ENCODE data around the gene ZDHHC11.
"Not testable (repeated sequence)": the region's sequence is repeated elsewhere in the genome, so short reads cannot be mapped to it uniquely, and the experiment has no call there.

Gene ZDHHC11

DNA sequence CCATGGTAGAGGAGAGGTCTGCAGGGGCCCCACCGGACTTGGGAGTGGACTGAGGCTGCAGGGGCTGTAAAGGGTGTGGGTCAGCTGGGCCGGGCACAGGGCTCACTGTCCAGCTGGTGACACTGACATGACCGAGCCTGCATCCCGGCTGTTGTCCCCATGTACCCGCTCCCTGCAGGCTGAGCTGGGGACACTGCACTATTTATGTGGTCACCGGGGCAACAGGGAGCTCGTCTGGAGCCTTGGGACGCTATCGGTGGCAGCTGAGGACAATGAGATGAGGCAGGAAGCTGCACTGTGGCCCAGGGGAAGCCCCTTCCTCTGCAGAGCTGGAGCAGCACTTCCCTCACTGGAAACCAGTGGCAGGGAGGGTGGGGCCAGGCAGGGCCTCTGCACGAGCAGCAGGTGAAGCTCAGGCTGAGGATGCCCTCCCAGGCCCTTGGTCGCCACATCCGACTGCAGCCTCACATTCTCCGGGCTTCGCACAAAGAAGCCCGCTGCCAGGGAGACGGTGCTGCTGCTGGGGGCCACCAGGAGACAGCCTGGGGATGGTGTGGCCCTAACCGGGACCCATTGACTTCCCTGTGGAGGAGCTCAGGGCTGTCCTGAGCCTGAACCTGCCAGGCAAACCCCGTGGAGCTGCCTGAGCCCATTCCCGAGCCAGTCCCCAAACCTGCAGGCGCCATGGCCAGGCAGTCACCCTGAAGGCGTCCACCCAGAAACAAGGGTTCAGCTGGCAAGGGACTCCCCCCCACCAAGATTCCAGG is 92.7 kb downstream of the ZDHHC11 start:
- H3K36me3 ChIP-seq (ENCODE audit: control insufficient read depth, insufficient read depth, low read length): no peaks in the 10 kb centered on the region
- H3K27ac ChIP-seq (ENCODE audit: insufficient read depth, low read length, poor library complexity, severe bottlenecking): peak overlapping the region; percentile 73
- peak in 2 of 3 donors; percentile 23 to 31 for DNase-seq
- H3K4me3 ChIP-seq (ENCODE audit: insufficient read depth, low read depth, low read length, poor library complexity, severe bottlenecking): peak overlapping the region; percentile 7
- H3K9me3 ChIP-seq (ENCODE audit: control insufficient read depth, low read length): no peaks in the 10 kb centered on the region
- H3K4me1 ChIP-seq (ENCODE audit: control insufficient read depth, insufficient read depth, low read length, poor library complexity, severe bottlenecking): peaks cover 28% of the 10 kb centered on the region
- no peaks in the 10 kb centered on the region for H3K27me3 ChIP-seq (replicated peaks; ENCODE audit: control insufficient read depth, insufficient read depth, low read length, poor library complexity, severe bottlenecking)

DNA sequence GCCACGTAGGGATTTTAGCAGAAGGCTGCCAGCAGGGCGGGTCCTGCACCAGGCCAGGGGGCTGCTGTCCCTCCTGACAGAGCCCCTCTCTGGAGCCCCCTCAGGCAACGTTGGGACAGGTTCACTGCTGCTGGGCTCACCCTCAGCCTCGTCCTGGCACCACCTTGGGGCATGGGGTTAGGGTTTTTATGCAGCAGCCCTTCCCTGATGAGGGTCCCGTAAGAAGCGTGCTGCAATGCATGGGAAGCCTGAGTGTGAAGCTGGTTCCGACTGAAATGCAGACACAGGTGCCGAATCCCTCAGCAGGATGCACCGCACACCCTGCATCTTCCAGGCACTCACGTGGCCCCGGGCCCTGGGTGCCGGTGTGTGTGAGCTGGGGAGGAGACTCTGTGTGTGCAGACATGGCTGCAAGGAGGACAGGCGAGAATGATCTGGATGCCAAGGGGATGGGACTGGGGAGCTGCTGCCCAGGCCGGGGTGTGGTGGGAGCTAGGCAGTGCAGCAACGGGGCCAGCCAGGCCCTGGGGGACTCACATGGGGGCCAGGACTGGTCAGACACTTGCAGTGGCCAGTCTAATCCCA is 93.3 kb downstream of the ZDHHC11 start:
- no peak for DNase-seq

DNA sequence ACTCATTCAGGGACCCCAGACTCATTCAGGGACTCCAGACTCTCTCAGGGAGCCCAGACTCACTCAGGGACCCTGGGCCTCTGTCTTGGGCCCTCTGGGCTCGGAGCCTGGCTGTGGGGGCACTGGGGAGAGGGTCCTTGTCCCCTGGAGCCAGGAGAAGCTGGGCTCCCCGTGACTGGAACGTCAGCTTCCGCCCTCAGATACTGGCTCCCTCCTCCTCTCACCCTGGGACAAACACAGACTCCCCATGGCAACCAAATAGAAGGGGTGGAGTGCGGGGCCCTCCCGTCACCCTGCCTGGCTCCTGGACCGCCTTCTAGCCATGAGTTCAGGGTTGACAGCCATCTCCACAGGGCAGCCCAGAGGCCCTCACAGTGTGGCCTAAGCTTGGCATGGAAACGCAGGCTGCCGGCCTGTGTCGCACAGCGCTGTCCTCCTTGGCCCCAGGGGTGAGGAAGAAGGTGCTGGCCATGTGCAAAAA is 93.9 kb downstream of the ZDHHC11 start:
- peak; percentile 16 to 37 (median 17) for DNase-seq
- Histone ChIP-seq H3K9me3 (ENCODE audit: control insufficient read depth, low read length) (no peaks in the 10 kb centered on the region), H3K27me3 (replicated peaks; ENCODE audit: control insufficient read depth, insufficient read depth, low read length, poor library complexity, severe bottlenecking) (no peaks in the 10 kb centered on the region), H3K4me1 (ENCODE audit: control insufficient read depth, insufficient read depth, low read length, poor library complexity, severe bottlenecking) (peaks cover 28% of the 10 kb centered on the region), H3K27ac (ENCODE audit: insufficient read depth, low read length, poor library complexity, severe bottlenecking) (peak overlapping the region; percentile 73), H3K36me3 (ENCODE audit: control insufficient read depth, insufficient read depth, low read length) (no peaks in the 10 kb centered on the region), H3K4me3 (ENCODE audit: insufficient read depth, low read depth, low read length, poor library complexity, severe bottlenecking) (no peak overlapping the region)

More for the DNA sequence above, 93.3 kb downstream of the ZDHHC11 start:
- no peaks in the 10 kb centered on the region for H3K36me3 ChIP-seq (ENCODE audit: control insufficient read depth, insufficient read depth, low read length)
- no peaks in the 10 kb centered on the region for H3K27me3 ChIP-seq (replicated peaks; ENCODE audit: control insufficient read depth, insufficient read depth, low read length, poor library complexity, severe bottlenecking)
- peak overlapping the region; percentile 73 for H3K27ac ChIP-seq (ENCODE audit: insufficient read depth, low read length, poor library complexity, severe bottlenecking)
- no peak overlapping the region for H3K4me3 ChIP-seq (ENCODE audit: insufficient read depth, low read depth, low read length, poor library complexity, severe bottlenecking)
- H3K4me1 ChIP-seq (ENCODE audit: control insufficient read depth, insufficient read depth, low read length, poor library complexity, severe bottlenecking): peaks cover 28% of the 10 kb centered on the region
- H3K9me3 ChIP-seq (ENCODE audit: control insufficient read depth, low read length): no peaks in the 10 kb centered on the region

DNA sequence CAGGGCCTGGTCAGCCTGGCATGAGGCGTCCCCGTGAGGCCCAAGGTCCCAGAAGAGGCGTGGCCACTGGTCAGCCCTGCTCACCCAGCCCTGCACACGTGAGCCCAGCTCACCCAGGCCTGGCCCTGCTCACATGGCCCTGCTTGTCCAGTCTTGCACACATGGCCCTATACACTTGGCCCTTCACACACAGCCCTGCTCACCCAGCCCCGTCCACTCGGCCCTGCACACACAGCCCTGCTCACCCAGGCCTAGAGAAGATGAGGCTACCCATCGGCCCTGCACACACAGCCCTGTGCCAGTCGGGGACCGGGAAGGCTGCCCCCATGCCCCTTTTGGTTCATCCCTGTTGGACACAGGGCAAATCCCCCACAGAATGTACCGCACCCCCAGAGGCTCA is 94.6 kb downstream of the ZDHHC11 start:
- Histone ChIP-seq H3K27me3 (replicated peaks; ENCODE audit: control insufficient read depth, insufficient read depth, low read length, poor library complexity, severe bottlenecking) (no peaks in the 10 kb centered on the region), H3K36me3 (ENCODE audit: control insufficient read depth, insufficient read depth, low read length) (no peaks in the 10 kb centered on the region), H3K4me3 (ENCODE audit: insufficient read depth, low read depth, low read length, poor library complexity, severe bottlenecking) (no peak overlapping the region), H3K9me3 (ENCODE audit: control insufficient read depth, low read length) (no peaks in the 10 kb centered on the region), H3K4me1 (ENCODE audit: control insufficient read depth, insufficient read depth, low read length, poor library complexity, severe bottlenecking) (peaks cover 28% of the 10 kb centered on the region), H3K27ac (ENCODE audit: insufficient read depth, low read length, poor library complexity, severe bottlenecking) (no peak overlapping the region)
- DNase-seq: no peak

DNA sequence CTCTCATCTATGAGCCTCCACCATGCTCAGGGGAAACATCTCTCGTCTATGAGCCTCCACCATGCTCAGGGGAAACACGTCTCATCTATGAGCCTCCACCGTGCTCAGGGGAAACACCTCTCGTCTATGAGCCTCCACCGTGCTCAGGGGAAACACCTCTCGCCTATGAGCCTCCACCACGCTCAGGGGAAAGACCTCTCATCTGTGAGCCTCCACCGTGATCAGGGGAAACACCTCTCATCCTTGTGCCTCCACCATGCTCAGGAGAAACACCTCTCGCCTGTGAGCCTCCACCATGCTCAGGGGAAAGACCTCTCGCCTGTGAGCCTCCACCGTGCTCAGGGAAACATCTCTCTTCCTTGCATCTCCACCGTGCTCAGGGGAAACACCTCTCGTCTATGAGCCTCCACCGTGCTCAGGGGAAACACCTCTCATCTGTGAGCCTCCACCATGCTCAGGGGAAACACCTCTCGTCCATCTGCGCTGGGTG is 96.6 kb downstream of the ZDHHC11 start:
- peaks cover 18% of the 10 kb centered on the region for H3K4me1 ChIP-seq (ENCODE audit: control insufficient read depth, insufficient read depth, low read length, poor library complexity, severe bottlenecking)
- not testable (repeated sequence) for H3K36me3 ChIP-seq (ENCODE audit: control insufficient read depth, insufficient read depth, low read length); H3K27ac ChIP-seq (ENCODE audit: insufficient read depth, low read length, poor library complexity, severe bottlenecking); DNase-seq; H3K9me3 ChIP-seq (ENCODE audit: control insufficient read depth, low read length); H3K27me3 ChIP-seq (replicated peaks; ENCODE audit: control insufficient read depth, insufficient read depth, low read length, poor library complexity, severe bottlenecking); H3K4me3 ChIP-seq (ENCODE audit: insufficient read depth, low read depth, low read length, poor library complexity, severe bottlenecking)

DNA sequence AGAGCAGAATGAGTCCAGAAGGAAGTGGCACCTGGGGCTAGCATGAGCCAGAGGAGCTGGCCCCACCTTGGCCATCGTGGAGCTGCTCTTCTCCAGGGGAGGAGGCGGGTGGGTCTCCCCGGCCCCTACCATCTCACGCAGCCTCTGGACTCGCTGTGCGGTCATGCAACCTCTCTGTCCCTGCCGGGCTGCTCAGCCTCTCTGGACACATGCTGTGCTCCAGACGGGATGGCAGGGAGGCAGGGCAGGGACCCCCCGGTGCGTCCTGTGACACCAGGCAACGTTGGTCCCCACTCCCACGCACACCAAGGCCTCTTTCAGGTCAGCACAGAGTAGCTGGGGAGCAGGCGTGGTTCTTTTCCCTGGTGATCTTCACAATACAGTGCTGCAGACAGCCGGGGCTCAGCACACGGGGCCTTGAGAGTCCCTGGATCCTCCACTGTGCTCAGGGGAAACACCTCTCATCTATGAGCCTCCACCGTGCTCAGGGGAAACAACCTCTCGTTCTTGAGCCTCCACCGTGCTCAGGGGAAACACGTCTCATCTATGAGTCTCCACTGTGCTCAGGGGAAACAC is 97.1 kb downstream of the ZDHHC11 start:
- H3K4me1 ChIP-seq (ENCODE audit: control insufficient read depth, insufficient read depth, low read length, poor library complexity, severe bottlenecking): peaks cover 15% of the 10 kb centered on the region
- not testable (repeated sequence) for DNase-seq; H3K27me3 ChIP-seq (replicated peaks; ENCODE audit: control insufficient read depth, insufficient read depth, low read length, poor library complexity, severe bottlenecking); H3K27ac ChIP-seq (ENCODE audit: insufficient read depth, low read length, poor library complexity, severe bottlenecking); H3K9me3 ChIP-seq (ENCODE audit: control insufficient read depth, low read length); H3K4me3 ChIP-seq (ENCODE audit: insufficient read depth, low read depth, low read length, poor library complexity, severe bottlenecking); H3K36me3 ChIP-seq (ENCODE audit: control insufficient read depth, insufficient read depth, low read length)

DNA sequence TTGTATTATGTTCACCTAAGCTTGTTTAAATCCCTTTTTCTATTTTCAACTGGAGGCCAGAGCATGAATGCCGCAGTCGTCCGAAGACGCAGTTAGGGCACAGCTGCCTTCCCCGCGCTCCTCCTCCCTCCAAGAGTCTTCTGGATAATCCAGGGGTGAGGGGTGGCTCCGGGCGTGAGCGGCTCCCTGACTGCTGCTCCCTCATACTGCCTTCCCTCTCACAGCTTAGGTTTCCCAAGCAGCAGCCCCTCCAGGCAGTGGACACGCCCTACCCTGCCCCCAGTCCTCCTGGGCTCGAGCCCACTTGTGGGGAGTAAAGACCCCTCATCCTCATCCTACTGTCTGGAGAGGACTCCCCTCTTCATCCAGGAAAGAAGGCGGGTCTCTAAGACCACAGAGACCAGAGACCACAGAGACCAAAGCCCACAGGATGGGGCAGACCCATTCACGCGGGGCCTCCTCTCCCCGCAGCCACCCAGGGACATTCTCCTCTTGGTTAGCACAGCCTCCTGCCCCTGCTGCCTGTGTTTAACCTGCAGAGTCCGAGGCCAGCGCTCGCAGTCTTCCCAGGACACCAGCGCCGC is 98.2 kb downstream of the ZDHHC11 start:
- H3K27me3 ChIP-seq (replicated peaks; ENCODE audit: control insufficient read depth, insufficient read depth, low read length, poor library complexity, severe bottlenecking): not testable (repeated sequence)

DNA sequence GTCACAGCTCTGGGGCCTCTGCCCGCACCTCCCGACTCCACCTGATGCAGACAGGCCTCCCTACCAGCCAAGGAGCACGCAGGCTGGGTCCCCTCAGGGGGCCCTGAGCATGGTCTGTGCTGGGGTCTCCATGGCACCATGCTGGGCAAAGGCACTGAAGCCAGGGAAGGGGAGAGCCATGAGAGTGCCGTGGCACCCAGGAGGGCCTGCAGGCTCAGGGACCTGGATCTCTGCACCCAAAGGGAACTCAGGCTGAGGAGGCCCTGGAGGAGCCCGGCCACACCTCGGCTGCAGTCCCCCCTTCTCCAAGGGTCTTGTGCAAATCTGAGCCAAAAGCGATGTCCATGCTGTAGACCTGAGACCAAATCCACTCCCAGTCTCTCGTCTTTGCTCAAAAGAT is 98.8 kb downstream of the ZDHHC11 start:
- H3K9me3 ChIP-seq (ENCODE audit: control insufficient read depth, low read length); H3K36me3 ChIP-seq (ENCODE audit: control insufficient read depth, insufficient read depth, low read length); DNase-seq; H3K27me3 ChIP-seq (replicated peaks; ENCODE audit: control insufficient read depth, insufficient read depth, low read length, poor library complexity, severe bottlenecking); H3K4me3 ChIP-seq (ENCODE audit: insufficient read depth, low read depth, low read length, poor library complexity, severe bottlenecking); H3K4me1 ChIP-seq (ENCODE audit: control insufficient read depth, insufficient read depth, low read length, poor library complexity, severe bottlenecking); H3K27ac ChIP-seq (ENCODE audit: insufficient read depth, low read length, poor library complexity, severe bottlenecking): not testable (repeated sequence)

More for the DNA sequence above, 98.2 kb downstream of the ZDHHC11 start:
- not testable (repeated sequence) for H3K9me3 ChIP-seq (ENCODE audit: control insufficient read depth, low read length); H3K36me3 ChIP-seq (ENCODE audit: control insufficient read depth, insufficient read depth, low read length); H3K4me1 ChIP-seq (ENCODE audit: control insufficient read depth, insufficient read depth, low read length, poor library complexity, severe bottlenecking); H3K27ac ChIP-seq (ENCODE audit: insufficient read depth, low read length, poor library complexity, severe bottlenecking); DNase-seq; H3K4me3 ChIP-seq (ENCODE audit: insufficient read depth, low read depth, low read length, poor library complexity, severe bottlenecking)

DNA sequence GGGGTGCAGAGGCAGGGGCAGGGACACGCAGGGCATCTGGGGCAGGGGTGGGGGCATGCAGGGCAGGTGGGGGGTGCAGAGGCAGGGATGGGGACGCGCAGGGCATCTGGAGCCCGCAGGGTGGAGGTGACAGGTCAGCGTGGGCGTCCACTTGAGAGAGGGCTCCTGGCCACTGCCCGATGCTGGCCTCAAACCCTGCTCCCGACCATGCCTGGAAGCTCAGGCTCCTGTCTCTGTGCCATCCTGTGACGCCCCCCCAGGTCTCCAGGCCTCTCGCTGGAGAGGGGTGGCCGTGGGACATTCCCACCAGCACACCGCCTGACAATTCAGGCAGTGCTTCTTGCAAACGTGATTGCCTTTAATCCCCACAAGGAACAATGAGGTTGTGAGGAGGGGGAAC is 99.3 kb downstream of the ZDHHC11 start:
- H3K4me1 ChIP-seq (ENCODE audit: control insufficient read depth, insufficient read depth, low read length, poor library complexity, severe bottlenecking): no peaks in the 10 kb centered on the region
- no peaks in the 10 kb centered on the region for H3K9me3 ChIP-seq (ENCODE audit: control insufficient read depth, low read length)
- no peak overlapping the region for H3K4me3 ChIP-seq (ENCODE audit: insufficient read depth, low read depth, low read length, poor library complexity, severe bottlenecking)
- DNase-seq: no peak
- no peaks in the 10 kb centered on the region for H3K36me3 ChIP-seq (ENCODE audit: control insufficient read depth, insufficient read depth, low read length)
- H3K27ac ChIP-seq (ENCODE audit: insufficient read depth, low read length, poor library complexity, severe bottlenecking): no peak overlapping the region
- H3K27me3 ChIP-seq (replicated peaks; ENCODE audit: control insufficient read depth, insufficient read depth, low read length, poor library complexity, severe bottlenecking): no peaks in the 10 kb centered on the region

DNA sequence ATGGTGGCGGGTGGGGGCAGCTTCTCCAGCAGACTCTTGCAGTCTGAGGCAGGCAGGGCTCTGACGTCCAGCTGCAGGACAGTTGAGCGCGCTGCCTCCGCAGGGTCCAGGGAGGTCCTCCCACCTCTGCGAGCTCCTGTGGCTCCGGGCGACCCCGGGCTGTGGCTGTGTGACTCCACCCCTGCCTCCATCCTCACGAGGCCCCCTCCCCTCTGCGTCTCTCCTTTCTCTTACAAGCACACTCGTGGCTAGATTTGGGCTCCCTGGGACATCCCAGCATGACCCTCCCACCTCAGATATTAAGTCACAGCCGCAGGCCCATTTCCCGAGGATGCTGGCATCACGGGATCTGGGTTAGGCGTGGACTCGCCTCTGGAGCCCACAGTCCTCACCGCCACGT is 100.6 kb downstream of the ZDHHC11 start:
- not testable (repeated sequence) for H3K9me3 ChIP-seq (ENCODE audit: control insufficient read depth, low read length); H3K36me3 ChIP-seq (ENCODE audit: control insufficient read depth, insufficient read depth, low read length); DNase-seq

More for the DNA sequence above, 100.6 kb downstream of the ZDHHC11 start:
- H3K27ac ChIP-seq (ENCODE audit: insufficient read depth, low read length, poor library complexity, severe bottlenecking); H3K4me3 ChIP-seq (ENCODE audit: insufficient read depth, low read depth, low read length, poor library complexity, severe bottlenecking); H3K4me1 ChIP-seq (ENCODE audit: control insufficient read depth, insufficient read depth, low read length, poor library complexity, severe bottlenecking); H3K27me3 ChIP-seq (replicated peaks; ENCODE audit: control insufficient read depth, insufficient read depth, low read length, poor library complexity, severe bottlenecking): not testable (repeated sequence)
